Measurements from ENCODE around the gene SETDB1. TPM values are rescaled to one million over a fixed set of nuclear protein-coding genes. Genes with fewer than 3 reads are reported as not detected.

Gene SETDB1
- total RNA-seq, 4 donors from 2014 or later, result 25.0 to 61.9 (median 38.5) TPM

DNA sequence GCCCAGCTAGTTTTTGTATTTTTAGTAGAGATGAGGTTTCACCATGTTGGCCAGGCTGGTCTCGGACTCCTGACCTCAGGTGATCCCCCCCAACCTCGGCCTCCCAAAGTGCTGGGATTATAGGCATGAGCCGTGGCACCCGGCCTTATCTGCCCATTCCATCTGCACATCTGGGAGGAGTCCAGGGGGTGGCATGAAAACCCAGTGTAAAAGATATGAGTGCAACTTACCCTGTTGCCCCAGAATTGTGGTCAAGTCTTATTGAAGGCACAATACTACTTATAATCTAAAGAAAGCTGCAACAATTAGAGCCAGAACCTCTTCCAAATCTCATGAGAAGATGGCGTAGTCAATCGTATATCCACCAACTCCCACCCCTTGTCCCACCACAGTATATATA is 20.9 kb upstream of the SETDB1 start:
- no peaks in the 10 kb centered on the region for H3K4me1 ChIP-seq
- no peaks in the 10 kb centered on the region for H3K36me3 ChIP-seq
- no peak for TF ChIP-seq EP300 (IDR thresholded peaks at IDR 0.05)
- TF ChIP-seq, protein P1, sequence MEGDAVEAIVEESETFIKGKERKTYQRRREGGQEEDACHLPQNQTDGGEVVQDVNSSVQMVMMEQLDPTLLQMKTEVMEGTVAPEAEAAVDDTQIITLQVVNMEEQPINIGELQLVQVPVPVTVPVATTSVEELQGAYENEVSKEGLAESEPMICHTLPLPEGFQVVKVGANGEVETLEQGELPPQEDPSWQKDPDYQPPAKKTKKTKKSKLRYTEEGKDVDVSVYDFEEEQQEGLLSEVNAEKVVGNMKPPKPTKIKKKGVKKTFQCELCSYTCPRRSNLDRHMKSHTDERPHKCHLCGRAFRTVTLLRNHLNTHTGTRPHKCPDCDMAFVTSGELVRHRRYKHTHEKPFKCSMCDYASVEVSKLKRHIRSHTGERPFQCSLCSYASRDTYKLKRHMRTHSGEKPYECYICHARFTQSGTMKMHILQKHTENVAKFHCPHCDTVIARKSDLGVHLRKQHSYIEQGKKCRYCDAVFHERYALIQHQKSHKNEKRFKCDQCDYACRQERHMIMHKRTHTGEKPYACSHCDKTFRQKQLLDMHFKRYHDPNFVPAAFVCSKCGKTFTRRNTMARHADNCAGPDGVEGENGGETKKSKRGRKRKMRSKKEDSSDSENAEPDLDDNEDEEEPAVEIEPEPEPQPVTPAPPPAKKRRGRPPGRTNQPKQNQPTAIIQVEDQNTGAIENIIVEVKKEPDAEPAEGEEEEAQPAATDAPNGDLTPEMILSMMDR (IDR thresholded peaks at IDR 0.05), result no peak
- TF ChIP-seq POLR2A (IDR thresholded peaks at IDR 0.05), result no peak
- no peak for TF ChIP-seq POLR2AphosphoS5 (IDR thresholded peaks at IDR 0.05)
- H3K27me3 ChIP-seq, result no peaks in the 10 kb centered on the region
- no peak overlapping the region for H3K4me3 ChIP-seq
- no peak for DNase-seq (ENCODE audit: low spot score in 2 of 2)
- H3K9me3 ChIP-seq, result no peaks in the 10 kb centered on the region
- 87% methylated on average over 6 of the region's 6 CpGs for WGBS
- H3K27ac ChIP-seq, result no peak overlapping the region

DNA sequence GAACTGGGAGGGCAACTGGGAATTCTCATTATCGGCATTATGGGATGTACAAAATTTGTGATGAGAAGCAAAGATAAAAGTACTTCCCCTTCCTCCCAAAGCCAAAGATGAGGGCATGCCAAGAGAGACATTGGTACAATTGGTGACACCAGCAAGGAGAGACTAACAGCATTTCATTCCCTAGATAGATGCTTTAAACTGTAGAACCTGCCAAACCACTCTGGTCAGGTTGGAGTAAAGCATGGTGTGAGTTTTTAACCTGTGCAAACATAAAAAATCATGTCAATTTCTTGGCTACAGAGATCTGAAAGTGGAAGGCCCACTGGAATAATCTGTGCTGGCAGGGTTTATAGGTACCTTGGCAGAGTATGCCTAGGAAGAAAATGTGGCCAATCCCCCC is 19.8 kb upstream of the SETDB1 start:
- no peaks in the 10 kb centered on the region for H3K36me3 ChIP-seq
- DNase-seq (ENCODE audit: low spot score in 2 of 2), result no peak

DNA sequence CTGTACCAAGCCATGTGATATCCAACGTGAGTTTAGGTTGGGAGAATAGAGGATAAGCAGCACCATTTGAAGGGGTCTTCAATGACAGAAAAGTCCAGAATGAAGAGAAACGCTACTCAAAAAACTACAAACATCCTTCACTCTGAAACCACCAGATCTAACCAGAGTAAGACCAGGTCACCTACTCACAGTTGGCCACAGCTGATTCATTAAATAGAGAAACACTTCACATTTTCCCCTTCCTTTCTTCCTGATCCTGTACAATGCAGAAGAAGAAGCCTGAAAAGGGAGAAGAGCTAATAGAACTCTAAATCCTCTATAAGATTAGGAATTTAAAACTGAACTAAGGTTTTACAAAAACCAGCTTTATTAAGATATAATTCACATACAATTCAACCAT is 19.4 kb upstream of the SETDB1 start:
- H3K4me1 ChIP-seq, result no peaks in the 10 kb centered on the region
- no peaks in the 10 kb centered on the region for H3K27me3 ChIP-seq
- no peaks in the 10 kb centered on the region for H3K9me3 ChIP-seq
- H3K4me3 ChIP-seq, result no peak overlapping the region
- no peak for DNase-seq (ENCODE audit: low spot score in 2 of 2)
- WGBS, result 84% methylated on average over 2 of the region's 2 CpGs
- no peaks in the 10 kb centered on the region for H3K36me3 ChIP-seq
- no peak overlapping the region for H3K27ac ChIP-seq
- TF ChIP-seq, protein P1 (IDR thresholded peaks at IDR 0.05), result no peak
- TF ChIP-seq POLR2AphosphoS5 (IDR thresholded peaks at IDR 0.05) (no peak), EP300 (IDR thresholded peaks at IDR 0.05) (no peak), POLR2A (IDR thresholded peaks at IDR 0.05) (no peak)

More for the DNA sequence above, 19.8 kb upstream of the SETDB1 start:
- Histone ChIP-seq H3K27me3 (no peaks in the 10 kb centered on the region), H3K9me3 (no peaks in the 10 kb centered on the region), H3K4me3 (no peak overlapping the region), H3K4me1 (no peaks in the 10 kb centered on the region), H3K27ac (no peak overlapping the region)
- TF ChIP-seq POLR2AphosphoS5 (IDR thresholded peaks at IDR 0.05) (no peak), POLR2A (IDR thresholded peaks at IDR 0.05) (no peak), EP300 (IDR thresholded peaks at IDR 0.05) (no peak)
- TF ChIP-seq, protein P1 (IDR thresholded peaks at IDR 0.05), result no peak
- WGBS, result 75% methylated on average over 1 of the region's 1 CpG

DNA sequence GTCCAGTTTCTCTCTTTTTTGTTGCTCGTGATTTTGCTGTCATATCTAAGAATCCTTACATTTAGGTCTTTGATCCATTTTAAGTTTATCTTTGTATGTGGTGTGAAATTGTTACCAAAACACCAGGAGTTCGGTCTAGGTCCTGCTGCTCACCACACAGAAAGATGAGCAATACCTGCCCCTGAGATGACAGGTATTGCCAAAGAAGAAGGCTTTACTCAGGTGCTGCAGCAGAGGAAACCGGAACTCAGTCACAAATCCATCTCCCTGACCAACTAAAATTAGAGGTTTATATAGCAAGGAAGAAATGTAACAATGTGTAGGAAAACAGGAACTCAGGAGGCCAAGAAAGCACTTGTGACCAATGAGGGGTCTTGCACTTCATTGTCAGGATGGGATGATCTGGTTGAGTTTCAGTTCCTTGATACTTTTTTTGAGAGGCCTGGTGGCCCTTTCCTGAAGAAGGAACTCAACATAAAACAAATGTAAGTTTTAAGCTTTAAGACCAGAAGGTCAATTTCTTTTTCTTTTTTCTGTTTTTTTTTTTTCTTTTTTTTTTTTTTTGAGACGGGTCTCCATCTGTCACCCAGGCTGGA is 16.5 kb upstream of the SETDB1 start:
- TF ChIP-seq EP300 (IDR thresholded peaks at IDR 0.05) (no peak), POLR2A (IDR thresholded peaks at IDR 0.05) (no peak), POLR2AphosphoS5 (IDR thresholded peaks at IDR 0.05) (no peak)
- TF ChIP-seq, protein P1 (IDR thresholded peaks at IDR 0.05), result no peak

DNA sequence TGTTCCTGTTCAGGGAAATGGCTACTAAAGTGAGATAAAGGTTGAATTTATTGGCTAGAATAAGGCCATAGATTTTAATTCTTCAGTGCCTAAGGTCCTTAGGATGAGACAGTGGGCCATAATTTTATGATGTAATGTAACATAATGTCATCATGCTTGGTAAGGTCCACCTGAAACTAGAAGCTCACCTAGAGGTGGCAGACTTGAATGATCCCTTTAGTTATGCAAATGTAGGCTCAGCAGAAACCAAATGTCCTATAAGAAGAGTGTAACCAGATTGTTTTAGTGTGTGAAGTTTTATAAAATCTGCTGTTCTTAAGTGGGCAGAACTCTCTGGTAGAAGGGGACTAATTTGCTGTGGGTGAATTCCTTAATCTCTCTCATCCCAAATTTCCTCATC is 13.5 kb upstream of the SETDB1 start:
- Histone ChIP-seq H3K4me3 (no peak overlapping the region), H3K9me3 (no peaks in the 10 kb centered on the region), H3K27ac (no peak overlapping the region), H3K4me1 (no peaks in the 10 kb centered on the region), H3K36me3 (no peaks in the 10 kb centered on the region), H3K27me3 (no peaks in the 10 kb centered on the region)
- TF ChIP-seq POLR2AphosphoS5 (IDR thresholded peaks at IDR 0.05), result no peak
- TF ChIP-seq POLR2A (IDR thresholded peaks at IDR 0.05), result no peak
- TF ChIP-seq EP300 (IDR thresholded peaks at IDR 0.05), result no peak
- TF ChIP-seq, protein P1 (IDR thresholded peaks at IDR 0.05), result no peak
- no peak for DNase-seq (ENCODE audit: low spot score in 2 of 2)

More for the DNA sequence above, 16.5 kb upstream of the SETDB1 start:
- no peaks in the 10 kb centered on the region for H3K36me3 ChIP-seq
- H3K4me3 ChIP-seq, result no peak overlapping the region
- DNase-seq (ENCODE audit: low spot score in 2 of 2), result no peak
- 83% methylated on average over 4 of the region's 4 CpGs for WGBS
- H3K9me3 ChIP-seq, result no peaks in the 10 kb centered on the region
- no peaks in the 10 kb centered on the region for H3K4me1 ChIP-seq
- no peak overlapping the region for H3K27ac ChIP-seq
- H3K27me3 ChIP-seq, result no peaks in the 10 kb centered on the region
